Measurements from ENCODE around the gene MREG.

The MREG gene

DNA sequence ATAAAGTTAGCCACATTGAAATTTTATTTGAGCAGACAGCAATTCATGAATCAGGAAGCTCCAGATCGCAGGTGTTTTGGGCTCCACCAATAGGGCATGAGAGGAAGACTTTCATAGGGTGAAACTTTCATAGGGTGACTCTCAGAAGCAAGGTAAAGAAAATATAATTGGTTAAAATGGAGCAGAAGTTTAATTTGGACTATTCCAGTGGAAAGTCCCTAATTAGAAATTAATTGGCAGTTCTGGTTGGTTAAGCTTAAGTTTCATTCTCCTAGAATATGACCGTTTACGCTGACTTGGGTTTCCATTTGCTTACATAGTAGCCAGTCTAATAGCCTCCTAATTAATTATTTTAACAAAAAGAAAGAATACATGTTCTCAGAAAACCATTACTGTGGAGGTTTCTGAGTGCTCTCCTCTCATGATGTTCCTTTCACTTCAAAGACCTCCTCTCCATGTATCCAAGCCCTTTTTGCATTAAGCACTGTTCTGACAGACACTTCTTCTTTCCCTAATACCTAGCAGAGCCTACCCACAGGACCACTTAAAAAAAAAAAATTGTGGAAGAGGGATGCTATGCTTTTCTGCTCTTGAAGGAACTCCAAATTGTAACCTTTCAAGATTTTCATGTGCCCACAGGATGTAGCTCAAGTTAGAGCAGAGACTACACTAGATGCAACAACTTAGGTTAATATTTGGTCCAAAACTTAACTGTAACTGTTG lies 99.1 kb downstream of the MREG start:
- DNase-seq, result peak; percentile 77
- no peaks in the 10 kb centered on the region for H3K9me3 ChIP-seq (replicated peaks; ENCODE audit: insufficient read depth, low read length)
- peak overlapping the region; percentile 32 for H3K9ac ChIP-seq (ENCODE audit: low read length)
- no peaks in the 10 kb centered on the region for H3K79me2 ChIP-seq (ENCODE audit: low read length)
- TF ChIP-seq, protein P1, sequence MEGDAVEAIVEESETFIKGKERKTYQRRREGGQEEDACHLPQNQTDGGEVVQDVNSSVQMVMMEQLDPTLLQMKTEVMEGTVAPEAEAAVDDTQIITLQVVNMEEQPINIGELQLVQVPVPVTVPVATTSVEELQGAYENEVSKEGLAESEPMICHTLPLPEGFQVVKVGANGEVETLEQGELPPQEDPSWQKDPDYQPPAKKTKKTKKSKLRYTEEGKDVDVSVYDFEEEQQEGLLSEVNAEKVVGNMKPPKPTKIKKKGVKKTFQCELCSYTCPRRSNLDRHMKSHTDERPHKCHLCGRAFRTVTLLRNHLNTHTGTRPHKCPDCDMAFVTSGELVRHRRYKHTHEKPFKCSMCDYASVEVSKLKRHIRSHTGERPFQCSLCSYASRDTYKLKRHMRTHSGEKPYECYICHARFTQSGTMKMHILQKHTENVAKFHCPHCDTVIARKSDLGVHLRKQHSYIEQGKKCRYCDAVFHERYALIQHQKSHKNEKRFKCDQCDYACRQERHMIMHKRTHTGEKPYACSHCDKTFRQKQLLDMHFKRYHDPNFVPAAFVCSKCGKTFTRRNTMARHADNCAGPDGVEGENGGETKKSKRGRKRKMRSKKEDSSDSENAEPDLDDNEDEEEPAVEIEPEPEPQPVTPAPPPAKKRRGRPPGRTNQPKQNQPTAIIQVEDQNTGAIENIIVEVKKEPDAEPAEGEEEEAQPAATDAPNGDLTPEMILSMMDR (IDR thresholded peaks at IDR 0.05; ENCODE audit: low read length), result no peak
- no peak for TF ChIP-seq EZH2 (optimal IDR thresholded peaks at IDR 0.05; ENCODE audit: low read depth, low read length)
- no peak for TF ChIP-seq EZH2phosphoT487 (IDR thresholded peaks at IDR 0.05; ENCODE audit: low read length)
- 0 out of 2 replicates have a peak overlapping the region, but pooled peaks have one; percentile 3 for H2AFZ ChIP-seq (ENCODE audit: low read length)
- H4K20me1 ChIP-seq (ENCODE audit: insufficient read depth, low read length), result no peaks in the 10 kb centered on the region
- peaks cover 36% of the 10 kb centered on the region for H3F3A ChIP-seq (ENCODE audit: insufficient read depth, low read length)
- H3K36me3 ChIP-seq (replicated peaks; ENCODE audit: insufficient read depth, low read length), result no peaks in the 10 kb centered on the region
- no peaks in the 10 kb centered on the region for H3K9me2 ChIP-seq (replicated peaks; ENCODE audit: insufficient read depth, low read length)
- H3K4me1 ChIP-seq (ENCODE audit: low read length), result peaks cover 59% of the 10 kb centered on the region
- H3K27ac ChIP-seq (ENCODE audit: low read length), result peak overlapping the region; percentile 93
- H3K4me3 ChIP-seq (ENCODE audit: low read length), result peak overlapping the region; percentile 21; the same call in 1 of the 2 replicates
- H3K27me3 ChIP-seq (replicated peaks; ENCODE audit: insufficient read depth, low read length), result no peaks in the 10 kb centered on the region
- peak overlapping the region; percentile 44 for H3K4me2 ChIP-seq (ENCODE audit: low read depth, low read length)

DNA sequence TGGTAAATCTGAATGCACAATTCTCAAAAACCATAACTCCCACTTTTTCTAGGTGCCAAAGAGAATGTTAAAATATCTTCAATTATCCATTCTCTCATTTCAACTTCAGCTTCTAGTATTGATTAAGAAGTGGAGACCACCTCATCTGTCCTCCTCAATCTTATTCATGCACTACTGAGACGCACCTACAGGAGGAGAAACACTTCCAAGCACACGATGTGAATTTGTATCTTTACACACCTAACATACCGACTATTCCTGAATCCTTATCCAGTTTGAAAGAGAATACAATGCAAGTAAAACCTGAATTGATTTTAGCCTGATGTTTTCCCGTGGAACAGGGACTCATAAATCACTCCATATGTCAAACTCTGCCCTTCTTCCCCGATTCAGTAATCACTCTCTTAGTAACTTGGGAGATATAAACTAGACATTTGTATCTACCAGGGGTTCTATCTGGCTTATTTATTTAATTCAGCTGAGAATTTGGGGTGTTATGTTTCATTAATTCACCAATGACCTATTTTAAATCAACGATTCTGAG lies 101.0 kb downstream of the MREG start:
- TF ChIP-seq EZH2 (optimal IDR thresholded peaks at IDR 0.05; ENCODE audit: low read depth, low read length), result no peak
- TF ChIP-seq, protein P1 (IDR thresholded peaks at IDR 0.05; ENCODE audit: low read length), result peak; percentile 10; the same call in 1 of the 2 replicates
- H3K9ac ChIP-seq (ENCODE audit: low read length), result peak overlapping the region; percentile 26; the same call in 1 of the 2 replicates
- H3K4me2 ChIP-seq (ENCODE audit: low read depth, low read length), result peak overlapping the region; percentile 44
- DNase-seq, result no peak
- peaks cover 28% of the 10 kb centered on the region for H3F3A ChIP-seq (ENCODE audit: insufficient read depth, low read length)
- no peaks in the 10 kb centered on the region for H3K27me3 ChIP-seq (replicated peaks; ENCODE audit: insufficient read depth, low read length)
- no peaks in the 10 kb centered on the region for H3K79me2 ChIP-seq (ENCODE audit: low read length)
- no peaks in the 10 kb centered on the region for H3K9me2 ChIP-seq (replicated peaks; ENCODE audit: insufficient read depth, low read length)
- peaks cover 44% of the 10 kb centered on the region for H3K4me1 ChIP-seq (ENCODE audit: low read length)
- peak overlapping the region; percentile 93; the same call in 1 of the 2 replicates for H3K27ac ChIP-seq (ENCODE audit: low read length)
- H3K36me3 ChIP-seq (replicated peaks; ENCODE audit: insufficient read depth, low read length), result no peaks in the 10 kb centered on the region
- no peaks in the 10 kb centered on the region for H4K20me1 ChIP-seq (ENCODE audit: insufficient read depth, low read length)
- no peaks in the 10 kb centered on the region for H3K9me3 ChIP-seq (replicated peaks; ENCODE audit: insufficient read depth, low read length)
- H3K4me3 ChIP-seq (ENCODE audit: low read length), result no peak overlapping the region
- H2AFZ ChIP-seq (ENCODE audit: low read length), result no peak overlapping the region

DNA sequence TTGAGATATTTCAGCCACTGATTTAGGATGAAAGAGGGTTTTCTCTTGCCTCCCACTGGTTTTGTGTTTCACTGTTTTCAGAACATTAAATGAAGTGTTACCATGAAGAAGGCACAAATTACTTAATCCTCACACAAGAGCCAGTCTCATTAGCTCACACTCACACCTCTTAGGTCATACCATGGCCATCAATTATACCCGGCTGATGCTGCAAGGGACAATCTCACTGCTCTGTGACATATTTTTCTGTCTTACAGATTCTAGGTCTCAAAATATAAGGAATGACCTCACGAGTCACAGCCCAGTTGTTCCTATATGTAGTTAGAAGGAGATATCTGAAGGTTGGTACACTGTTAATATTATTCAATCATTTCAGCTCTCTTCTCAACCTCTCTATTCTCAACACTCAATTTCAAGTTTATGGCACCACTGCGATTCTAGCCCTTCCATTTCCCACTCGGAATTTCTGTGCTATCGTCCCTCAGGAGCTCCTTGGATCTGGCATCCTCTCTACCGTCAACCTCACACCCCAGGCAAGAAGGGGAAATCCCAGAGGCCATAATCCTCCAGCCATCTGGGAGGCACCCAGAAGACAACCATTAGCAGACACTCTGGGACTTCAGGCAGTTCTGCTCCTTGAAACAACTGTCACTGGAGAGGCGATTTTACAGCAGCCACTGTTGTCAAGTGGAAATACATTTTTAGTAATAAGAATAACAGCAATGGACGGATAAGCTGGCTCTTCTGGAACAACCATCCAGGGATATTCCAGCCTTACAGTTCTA lies 101.9 kb downstream of the MREG start:
- Histone ChIP-seq H3K9ac (ENCODE audit: low read length) (no peak overlapping the region), H3K4me3 (ENCODE audit: low read length) (no peak overlapping the region), H3K27me3 (replicated peaks; ENCODE audit: insufficient read depth, low read length) (no peaks in the 10 kb centered on the region), H4K20me1 (ENCODE audit: insufficient read depth, low read length) (no peaks in the 10 kb centered on the region), H3K4me2 (ENCODE audit: low read depth, low read length) (no peak overlapping the region), H3K79me2 (ENCODE audit: low read length) (no peaks in the 10 kb centered on the region), H2AFZ (ENCODE audit: low read length) (no peak overlapping the region), H3K9me3 (replicated peaks; ENCODE audit: insufficient read depth, low read length) (no peaks in the 10 kb centered on the region), H3K9me2 (replicated peaks; ENCODE audit: insufficient read depth, low read length) (no peaks in the 10 kb centered on the region), H3K4me1 (ENCODE audit: low read length) (peaks cover 49% of the 10 kb centered on the region), H3F3A (ENCODE audit: insufficient read depth, low read length) (peaks cover 33% of the 10 kb centered on the region), H3K36me3 (replicated peaks; ENCODE audit: insufficient read depth, low read length) (no peaks in the 10 kb centered on the region), H3K27ac (ENCODE audit: low read length) (no peak overlapping the region)
- DNase-seq, result no peak
- TF ChIP-seq, protein P1 (IDR thresholded peaks at IDR 0.05; ENCODE audit: low read length), result no peak
- no peak for TF ChIP-seq EZH2phosphoT487 (IDR thresholded peaks at IDR 0.05; ENCODE audit: low read length)
- TF ChIP-seq EZH2 (optimal IDR thresholded peaks at IDR 0.05; ENCODE audit: low read depth, low read length), result no peak

All from MM.1S (cell line).